GM12878 (cell line): ENCODE measurements around the gene KRT32. TPM values are rescaled to one million over a fixed set of nuclear protein-coding genes. Genes with fewer than 3 reads are reported as not detected.

Experiments
- BHLHE40 ChIP-seq, 2 experiments: fragments of 450-650 bp in 1 of 2; IDR thresholded peaks; 2 replicates each; pipeline ENCODE4 v1.6.1; 2011 to 2017; ENCODE audit warnings: low read depth in 2 of 2, borderline replicate concordance in 1 of 2, improper control_type of control experiment in 1 of 2, low read length in 1 of 2, mild to moderate bottlenecking in 1 of 2
- CTCF ChIP-seq, 3 experiments: IDR thresholded peaks in 2 of 3; conservative IDR thresholded peaks in 1 of 3; 2 replicates each; pipeline ENCODE4 v1.5.1; 2011; ENCODE audit warnings: low read depth in 3 of 3, low read length in 3 of 3, mild to moderate bottlenecking in 3 of 3, control low read depth in 2 of 3, moderate library complexity in 2 of 3, inconsistent platforms in 1 of 3, mixed read lengths in 1 of 3; ENCODE audit not compliant: control insufficient read depth in 2 of 3, insufficient read depth in 1 of 3; ENCODE audit errors: extremely low read depth in 1 of 3
- EED ChIP-seq: sonication (generic); IDR thresholded peaks from 2 replicates; pipeline ENCODE4 v1.6.1; 2016; ENCODE audit warnings: antibody characterized with exemption, low read depth
- FOS ChIP-seq: IDR thresholded peaks from 3 replicates; pipeline ENCODE4 v1.6.1; 2011; ENCODE audit warnings: borderline replicate concordance; ENCODE audit not compliant: insufficient read length; ENCODE audit errors: extremely low read depth
- MYC ChIP-seq: IDR thresholded peaks from 2 replicates; pipeline ENCODE4 v1.6.1; 2011; ENCODE audit warnings: mild to moderate bottlenecking, low read length, moderate library complexity, inconsistent platforms; ENCODE audit not compliant: insufficient read depth, insufficient replicate concordance, insufficient read length, severe bottlenecking
- NFIC ChIP-seq: IDR thresholded peaks from 2 replicates; pipeline ENCODE4 v1.6.1; 2012; ENCODE audit warnings: low read depth, mild to moderate bottlenecking, inconsistent platforms, low read length, moderate library complexity
- RAD51 ChIP-seq: fragments of 450-650 bp; IDR thresholded peaks from 2 replicates; pipeline ENCODE4 v1.6.1; 2016; ENCODE audit warnings: moderate library complexity, mild to moderate bottlenecking, inconsistent platforms
- TCF7 ChIP-seq: IDR thresholded peaks from 2 replicates; pipeline ENCODE4 v1.6.1; 2014; ENCODE audit warnings: antibody characterized with exemption, borderline replicate concordance
- ZNF207 ChIP-seq: fragments of 450-650 bp; IDR thresholded peaks from 2 replicates; pipeline ENCODE4 v1.6.1; 2014; ENCODE audit warnings: antibody characterized with exemption, mild to moderate bottlenecking, borderline replicate concordance
- ZNF384 ChIP-seq: IDR thresholded peaks from 2 replicates; pipeline ENCODE4 v1.6.1; 2012; ENCODE audit warnings: low read depth, mild to moderate bottlenecking, low read length, improper control_type of control experiment, borderline replicate concordance
- ZNF687 ChIP-seq: fragments of 450-650 bp; IDR thresholded peaks from 2 replicates; pipeline ENCODE4 v1.6.1; 2017; ENCODE audit warnings: mild to moderate bottlenecking, moderate library complexity
- polyA plus RNA-seq, 11 experiments: library from polyadenylated mRNA; depleted of rRNA in 4 of 11; unstranded in 6 of 11; stranded (reverse) in 5 of 11; fragments of >200 nt; fragmentation: Nextera tagmentation in 4 of 11; fragmentation: Illumina TruSeq in 1 of 11; extraction: Ambion mirVana in 4 of 11; extraction: Trizol in 1 of 11; gene quantifications; 1 replicate in 1 of 11; 2 replicates in 10 of 11; pipeline versions ENCODE4 v1.2.1 to v1.2.3, GENCODE V29; 2011 to 2016; ENCODE audit warnings: inconsistent platforms in 2 of 11, missing spikeins in 2 of 11, low read depth in 1 of 11
- total RNA-seq, 4 experiments: library from RNA; depleted of rRNA in 3 of 4; stranded (reverse); fragments of >200 nt in 3 of 4; fragmentation: Illumina TruSeq in 1 of 4; extraction: Trizol in 1 of 4; gene quantifications; 2 replicates each; pipeline versions ENCODE4 v1.2.1 to v1.2.3, GENCODE V29; 2013 to 2021
- TF ChIP-seq, protein P1 (sequence below): IDR thresholded peaks from 2 replicates; pipeline ENCODE4 v1.6.1; 2012; ENCODE audit warnings: low read length, inconsistent platforms

KRT32 gene
- total and polyA plus RNA-seq, 10 of the 15 experiments (the other 5 are each of a cell fraction or from before 2014, with no cell fraction given), result not detected

- TF ChIP-seq ZNF687 (no peak), EED (no peak), CTCF (IDR thresholded peaks at IDR 0.05 in 2 of 3, conservative IDR thresholded peaks at IDR 0.05 in 1 of 3; ENCODE audit: control insufficient read depth in 2 of 3, extremely low read depth in 1 of 3, insufficient read depth in 1 of 3, low read depth in 3 of 3, low read length in 3 of 3) (no peak), BHLHE40 (IDR thresholded peaks at IDR 0.05; ENCODE audit: borderline replicate concordance in 1 of 2, low read depth in 2 of 2, low read length in 1 of 2) (no peak), MYC (no peak), NFIC (no peak), RAD51 (no peak), ZNF384 (no peak), FOS (no peak), TCF7 (no peak), ZNF207 (no peak)
- TF ChIP-seq, protein P1, sequence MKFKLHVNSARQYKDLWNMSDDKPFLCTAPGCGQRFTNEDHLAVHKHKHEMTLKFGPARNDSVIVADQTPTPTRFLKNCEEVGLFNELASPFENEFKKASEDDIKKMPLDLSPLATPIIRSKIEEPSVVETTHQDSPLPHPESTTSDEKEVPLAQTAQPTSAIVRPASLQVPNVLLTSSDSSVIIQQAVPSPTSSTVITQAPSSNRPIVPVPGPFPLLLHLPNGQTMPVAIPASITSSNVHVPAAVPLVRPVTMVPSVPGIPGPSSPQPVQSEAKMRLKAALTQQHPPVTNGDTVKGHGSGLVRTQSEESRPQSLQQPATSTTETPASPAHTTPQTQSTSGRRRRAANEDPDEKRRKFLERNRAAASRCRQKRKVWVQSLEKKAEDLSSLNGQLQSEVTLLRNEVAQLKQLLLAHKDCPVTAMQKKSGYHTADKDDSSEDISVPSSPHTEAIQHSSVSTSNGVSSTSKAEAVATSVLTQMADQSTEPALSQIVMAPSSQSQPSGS, result no peak
Measured at GRCh38 chr17:41444186-41444585, 23.0 kb downstream of the KRT32 start (continued).
